ENCODE measurements around the gene CCNJL. TPM values are rescaled to one million over a fixed set of nuclear protein-coding genes. Genes with fewer than 3 reads are reported as not detected.

Gene CCNJL
- total RNA-seq, 2 donors from 2014 or later: 0.26 to 0.66 TPM

- DNase-seq: no peak
- Histone ChIP-seq H3K4me3 (no peak overlapping the region), H3K27me3 (no peaks in the 10 kb centered on the region), H3K9me3 (no peaks in the 10 kb centered on the region), H3K4me1 (peaks cover under 1% of the 10 kb centered on the region), H3K36me3 (replicated peaks in 1 of 2; ENCODE audit: insufficient read depth in 1 of 2, low read depth in 2 of 2) (no peaks in the 10 kb centered on the region), H3K27ac (no peak overlapping the region)
- WGBS, 2 donors: 53 to 54% methylated on average over 4 of the region's 4 CpGs
- intact Hi-C loops (cut with DNase I): no loop called here
- TF ChIP-seq CTCF (IDR thresholded peaks at IDR 0.05): no peak
- no peak for TF ChIP-seq POLR2A (IDR thresholded peaks at IDR 0.05)
- ATAC-seq: no peak
Measured at GRCh38 chr5:160263326-160263855, 49.0 kb downstream of the CCNJL start.

DNA sequence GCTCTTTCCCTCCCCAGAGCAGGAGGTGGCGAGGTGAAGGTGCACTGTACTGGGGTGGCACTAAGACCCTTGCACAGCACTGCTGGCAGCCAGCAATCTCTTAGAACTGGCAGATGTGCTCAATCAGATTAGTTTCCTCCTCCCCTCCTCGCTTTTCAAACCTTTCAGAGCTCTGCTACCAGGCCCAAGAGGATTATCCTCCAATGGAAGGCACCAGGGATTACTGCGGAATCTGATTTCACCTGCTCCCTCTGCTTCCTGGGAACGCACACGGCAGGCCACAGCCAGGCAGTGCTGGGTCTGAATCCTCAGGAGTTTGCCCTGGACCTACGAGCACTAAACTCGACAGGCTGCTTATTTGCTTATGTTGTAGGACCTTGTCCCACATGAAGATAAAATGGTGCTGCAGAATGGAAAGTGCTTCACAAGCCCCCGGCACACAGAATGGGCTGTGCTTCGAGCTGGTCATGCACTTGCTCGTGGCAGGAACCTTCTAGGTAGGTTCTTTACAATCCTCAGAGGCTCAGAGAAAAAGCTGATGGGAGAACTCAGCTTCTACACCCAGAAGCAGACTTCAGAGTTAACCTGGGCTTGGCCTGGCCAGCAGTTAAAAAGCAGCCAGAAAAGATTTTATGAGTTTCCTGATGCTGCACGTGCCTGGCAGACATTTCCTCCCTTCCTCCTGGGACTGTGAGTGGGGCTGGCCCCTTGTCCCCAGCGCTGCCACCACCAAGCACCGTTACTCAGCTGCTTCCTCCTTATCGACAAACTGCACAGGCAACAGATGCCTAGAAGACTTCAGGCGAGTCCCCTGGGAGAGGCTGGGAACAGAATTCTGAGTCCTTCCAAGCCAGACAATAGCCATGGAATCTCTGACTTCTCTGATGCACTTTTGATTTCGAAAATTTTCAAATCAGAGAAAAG, 50.0 kb downstream of the CCNJL start:
- ATAC-seq (no peak), DNase-seq (no peak)
- H3K4me1 ChIP-seq: no peaks in the 10 kb centered on the region
- no peaks in the 10 kb centered on the region for H3K36me3 ChIP-seq (replicated peaks in 1 of 2; ENCODE audit: insufficient read depth in 1 of 2, low read depth in 2 of 2)
- H3K9me3 ChIP-seq: no peaks in the 10 kb centered on the region
- TF ChIP-seq CTCF (IDR thresholded peaks at IDR 0.05): no peak
- TF ChIP-seq POLR2A (IDR thresholded peaks at IDR 0.05): no peak
- intact Hi-C loops (cut with DNase I): no loop called here
- H3K27me3 ChIP-seq: no peaks in the 10 kb centered on the region
- 53 to 58% methylated on average over 15 to 16 of the region's 16 CpGs for WGBS, 2 donors
- H3K27ac ChIP-seq: no peak overlapping the region
- no peak overlapping the region for H3K4me3 ChIP-seq

DNA sequence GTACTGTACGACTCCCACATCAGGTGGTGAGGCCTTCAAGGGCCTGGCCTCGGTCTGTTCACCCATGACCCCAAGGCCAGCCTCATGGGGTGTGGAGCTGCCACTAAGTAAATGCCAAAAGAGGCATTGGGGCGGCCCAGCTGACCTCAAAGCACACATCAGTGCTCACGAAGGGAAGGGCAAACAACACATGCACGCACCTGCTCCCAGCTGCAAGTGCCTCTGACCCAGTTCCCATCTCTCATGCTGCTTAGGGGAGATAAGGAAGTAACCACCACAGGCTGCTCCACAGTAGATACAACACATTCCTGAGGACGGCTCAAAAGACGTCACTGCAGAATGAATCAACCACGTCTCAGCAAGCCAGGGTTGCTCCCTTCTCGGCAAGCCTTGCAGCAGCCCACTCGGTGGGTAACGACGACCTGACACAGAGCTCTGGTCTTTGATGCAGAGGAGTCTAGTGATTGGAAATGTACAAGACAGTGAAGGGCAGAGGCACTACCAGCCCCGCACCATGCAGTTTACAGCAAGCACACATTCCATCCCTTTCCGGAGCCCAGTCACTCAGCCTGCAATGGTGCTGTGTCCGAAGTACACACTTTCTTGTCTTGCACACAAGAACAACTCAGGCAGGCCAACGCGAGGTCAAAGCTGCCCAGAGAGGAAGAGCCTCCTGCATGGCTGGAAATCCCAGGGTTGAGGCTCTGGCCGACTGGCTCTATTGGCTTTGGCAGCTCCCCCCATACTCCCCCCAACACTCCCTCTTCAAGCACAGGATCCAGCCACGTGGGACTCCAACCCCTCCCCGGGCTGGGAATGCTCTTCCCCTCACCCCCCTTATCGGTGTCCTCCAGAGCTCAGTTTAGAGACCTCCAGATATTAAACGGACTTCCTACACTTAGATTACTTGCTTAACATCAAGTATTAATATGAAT, 51.2 kb downstream of the CCNJL start:
- H3K27ac ChIP-seq: no peak overlapping the region
- no peak for ATAC-seq
- no peak for TF ChIP-seq POLR2A (IDR thresholded peaks at IDR 0.05)
- TF ChIP-seq CTCF (IDR thresholded peaks at IDR 0.05): no peak
- no peaks in the 10 kb centered on the region for H3K4me1 ChIP-seq
- no peaks in the 10 kb centered on the region for H3K36me3 ChIP-seq (replicated peaks in 1 of 2; ENCODE audit: insufficient read depth in 1 of 2, low read depth in 2 of 2)
- no peak overlapping the region for H3K4me3 ChIP-seq
- WGBS, 2 donors: 43 to 63% methylated on average over 10 to 20 of the region's 22 CpGs
- H3K9me3 ChIP-seq: no peaks in the 10 kb centered on the region
- no peak for DNase-seq
- H3K27me3 ChIP-seq: no peaks in the 10 kb centered on the region
- intact Hi-C loops (cut with DNase I): no loop called here

DNA sequence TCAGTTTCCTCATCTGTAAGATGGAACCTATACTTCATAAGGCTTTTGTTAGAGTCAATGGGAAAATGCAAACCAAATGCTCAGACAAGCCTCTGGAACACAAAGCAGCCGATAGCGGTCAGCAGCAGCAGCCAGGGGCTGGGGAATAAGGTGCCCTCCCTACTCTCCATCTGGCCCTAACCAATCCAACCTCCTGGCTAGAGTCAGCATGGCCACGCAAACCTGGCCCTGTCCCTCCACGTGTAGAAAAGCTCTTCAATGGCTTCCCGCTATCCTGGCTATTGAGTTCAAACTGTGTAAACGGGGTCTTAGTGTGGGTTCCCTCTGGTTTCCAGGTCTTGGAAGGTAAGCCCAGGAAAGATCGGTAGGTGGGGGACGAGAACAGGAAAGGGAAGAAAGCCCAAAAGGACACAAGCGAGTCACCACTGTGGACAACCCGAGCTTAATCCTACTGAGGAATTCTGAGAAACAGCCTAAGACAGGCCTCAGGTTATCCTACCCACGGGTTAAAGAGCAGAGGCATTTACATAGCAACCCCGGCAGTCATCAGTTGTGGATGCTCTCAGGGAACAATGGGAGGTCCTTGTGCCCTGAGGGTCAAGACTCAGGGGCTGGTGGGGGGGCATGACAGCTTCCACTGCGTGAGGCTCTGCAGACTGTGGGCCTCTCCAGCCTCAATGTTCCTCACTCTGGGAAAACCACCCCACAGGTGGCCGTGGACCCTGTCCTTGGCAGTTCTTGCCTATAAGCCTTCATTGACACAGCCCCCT, 52.2 kb downstream of the CCNJL start:
- no peak for DNase-seq
- WGBS, 2 donors: 84 to 86% methylated on average over 9 to 14 of the region's 14 CpGs
- intact Hi-C loops (cut with DNase I): no loop called here
- TF ChIP-seq POLR2A (IDR thresholded peaks at IDR 0.05): no peak
- no peak for TF ChIP-seq CTCF (IDR thresholded peaks at IDR 0.05)
- no peak overlapping the region for H3K4me3 ChIP-seq
- no peaks in the 10 kb centered on the region for H3K36me3 ChIP-seq (replicated peaks in 1 of 2; ENCODE audit: insufficient read depth in 1 of 2, low read depth in 2 of 2)
- H3K4me1 ChIP-seq: no peaks in the 10 kb centered on the region
- H3K27me3 ChIP-seq: no peaks in the 10 kb centered on the region
- no peaks in the 10 kb centered on the region for H3K9me3 ChIP-seq
- H3K27ac ChIP-seq: no peak overlapping the region
- ATAC-seq: no peak

Measured in body of pancreas (tissue), 4 donors.